HEK293 (cell line): ENCODE results near the gene FCN1.

Experiments
- CTCF ChIA-PET: fragments of 350-600 bp; formaldehyde crosslinking; extraction: SDS; loops from one replicate; lab custom pipeline; 2021; ENCODE audit warnings: antibody characterized with exemption; lab: Yijun Ruan, JAX
- POLR2A ChIA-PET: fragments of 300-600 bp; formaldehyde crosslinking; extraction: SDS; loops from one replicate; lab custom pipeline; 2020; ENCODE audit warnings: antibody characterized with exemption, inconsistent platforms; lab: Yijun Ruan, JAX
- H3K27ac ChIP-seq: fragments of 200-500 bp; sonication (Bioruptor generic); 2 replicates; pipeline ENCODE4 v1.5.1; 2014; ENCODE audit warnings: low read depth, low read length, control low read depth, inconsistent platforms; ENCODE audit errors: extremely low read depth
- H3K36me3 ChIP-seq, 2 experiments: fragments of 200-500 bp in 1 of 2; sonication (Bioruptor generic) in 1 of 2; 1 replicate in 1 of 2; 2 replicates in 1 of 2; pipeline ENCODE4 v1.5.1; 2014 to 2017; ENCODE audit warnings: inconsistent platforms in 2 of 2, low read length in 2 of 2; ENCODE audit not compliant: control insufficient read depth in 2 of 2, insufficient read depth in 1 of 2
- H3K4me1 ChIP-seq: fragments of 200-500 bp; sonication (Bioruptor generic); 2 replicates; pipeline ENCODE4 v1.5.1; 2014; ENCODE audit warnings: mild to moderate bottlenecking, low read length, inconsistent platforms; ENCODE audit not compliant: control insufficient read depth, insufficient read depth
- H3K4me3 ChIP-seq: 2 replicates; pipeline ENCODE4 v1.5.1; 2011; ENCODE audit warnings: low read depth, mild to moderate bottlenecking, control low read depth, low read length, moderate library complexity
- H3K9me3 ChIP-seq: fragments of 200-500 bp; sonication (Bioruptor generic); 2 replicates; pipeline ENCODE4 v1.5.1; 2014; ENCODE audit warnings: low read depth, low read length, inconsistent platforms; ENCODE audit not compliant: control insufficient read depth, insufficient read depth
- ELK4 ChIP-seq: IDR thresholded peaks from 2 replicates; pipeline ENCODE4 v1.6.1; 2011; ENCODE audit warnings: mild to moderate bottlenecking, low read depth, low read length, borderline replicate concordance
- KLF9 ChIP-seq: fragments of 450-650 bp; formaldehyde crosslinking; IDR thresholded peaks from 2 replicates; pipeline ENCODE4 v1.5.1; 2016; ENCODE audit warnings: missing biosample characterization, missing genetic modification characterization, low read depth
- MZF1 ChIP-seq: fragments of 450-650 bp; formaldehyde crosslinking; IDR thresholded peaks from 2 replicates; pipeline ENCODE4 v1.5.1; 2017; ENCODE audit warnings: missing biosample characterization, missing genetic modification characterization, borderline replicate concordance
- WT1 ChIP-seq: fragments of 450-650 bp; formaldehyde crosslinking; IDR thresholded peaks from 2 replicates; pipeline ENCODE4 v1.5.1; 2016; ENCODE audit warnings: missing biosample characterization, missing genetic modification characterization
- YY1 ChIP-seq: fragments of 450-650 bp; formaldehyde crosslinking; IDR thresholded peaks from 2 replicates; pipeline ENCODE4 v1.5.1; 2018; ENCODE audit warnings: missing biosample characterization, missing genetic modification characterization
- ZBTB44 ChIP-seq: fragments of 450-650 bp; IDR thresholded peaks from 2 replicates; pipeline ENCODE4 v1.5.1; 2018; ENCODE audit warnings: missing biosample characterization, mild to moderate bottlenecking, missing genetic modification characterization
- ZNF18 ChIP-seq: fragments of 450-650 bp; formaldehyde crosslinking; IDR thresholded peaks from 2 replicates; pipeline ENCODE4 v1.5.1; 2016; ENCODE audit warnings: missing biosample characterization, missing genetic modification characterization
- ZNF362 ChIP-seq: fragments of 450-650 bp; formaldehyde crosslinking; IDR thresholded peaks from 2 replicates; pipeline ENCODE4 v1.5.1; 2016; ENCODE audit warnings: missing biosample characterization, missing genetic modification characterization
- ZNF501 ChIP-seq: fragments of 450-650 bp; formaldehyde crosslinking; IDR thresholded peaks from 2 replicates; pipeline ENCODE4 v1.5.1; 2016; ENCODE audit warnings: missing biosample characterization, missing genetic modification characterization
- ZNF518A ChIP-seq: fragments of 450-650 bp; formaldehyde crosslinking; conservative IDR thresholded peaks from 2 replicates; pipeline ENCODE4 v1.5.1; 2016; ENCODE audit warnings: low read depth, missing biosample characterization, missing genetic modification characterization
- ZNF530 ChIP-seq: fragments of 450-650 bp; formaldehyde crosslinking; IDR thresholded peaks from 2 replicates; pipeline ENCODE4 v1.5.1; 2016; ENCODE audit warnings: low read depth, missing biosample characterization, missing genetic modification characterization
- ZNF571 ChIP-seq: fragments of 450-650 bp; formaldehyde crosslinking; IDR thresholded peaks from 2 replicates; pipeline ENCODE4 v1.5.0; 2017; ENCODE audit warnings: missing biosample characterization, missing genetic modification characterization
- ZNF585B ChIP-seq: fragments of 450-650 bp; formaldehyde crosslinking; IDR thresholded peaks from 2 replicates; pipeline ENCODE4 v1.5.1; 2016; ENCODE audit warnings: missing biosample characterization, missing genetic modification characterization
- ZNF596 ChIP-seq: fragments of 450-650 bp; IDR thresholded peaks from 2 replicates; pipeline ENCODE4 v1.5.0; 2018; ENCODE audit warnings: missing biosample characterization, mild to moderate bottlenecking, missing genetic modification characterization, moderate library complexity
- ZNF701 ChIP-seq: fragments of 450-650 bp; formaldehyde crosslinking; IDR thresholded peaks from 2 replicates; pipeline ENCODE4 v1.5.1; 2016; ENCODE audit warnings: missing biosample characterization, missing genetic modification characterization
- ZNF704 ChIP-seq: fragments of 450-650 bp; formaldehyde crosslinking; IDR thresholded peaks from 2 replicates; pipeline ENCODE4 v1.5.1; 2016; ENCODE audit warnings: missing biosample characterization, missing genetic modification characterization
- ZNF830 ChIP-seq: fragments of 450-650 bp; IDR thresholded peaks from 2 replicates; pipeline ENCODE4 v1.5.0; 2018; ENCODE audit warnings: missing biosample characterization, missing genetic modification characterization, low read depth, mild to moderate bottlenecking, moderate library complexity
- ZNF837 ChIP-seq: fragments of 450-650 bp; formaldehyde crosslinking; IDR thresholded peaks from 2 replicates; pipeline ENCODE4 v1.5.1; 2016; ENCODE audit warnings: missing biosample characterization, missing genetic modification characterization
- ZSCAN23 ChIP-seq: fragments of 450-650 bp; formaldehyde crosslinking; IDR thresholded peaks from 2 replicates; pipeline ENCODE4 v1.5.1; 2016; ENCODE audit warnings: missing biosample characterization, missing genetic modification characterization

Gene FCN1

GRCh38 chr9:134892820-134893420 is 24.8 kb downstream of the FCN1 start:
- peaks cover 16% of the 10 kb centered on the region for H3K4me1 ChIP-seq
- no peaks in the 10 kb centered on the region for H3K36me3 ChIP-seq
- TF ChIP-seq ZSCAN23 (tag by site-specific recombination) (no peak), KLF9 (no peak), ZNF18 (no peak), ZNF704 (no peak), ELK4 (no peak), ZNF518A (tag by site-specific recombination) (no peak), WT1 (no peak), ZNF530 (tag by site-specific recombination) (no peak), ZNF571 (no peak), YY1 (tag by site-specific recombination) (no peak), ZNF701 (tag by site-specific recombination) (no peak), ZNF837 (tag by site-specific recombination) (no peak), ZNF501 (tag by site-specific recombination) (no peak), ZNF830 (tag by site-specific recombination) (no peak), MZF1 (tag by site-specific recombination) (no peak), ZNF362 (tag by site-specific recombination) (no peak), ZNF585B (tag by site-specific recombination) (no peak), ZBTB44 (tag by site-specific recombination) (no peak), ZNF596 (tag by site-specific recombination) (no peak)
- POLR2A ChIA-PET = no interaction called here
- CTCF ChIA-PET = no interaction called here
- H3K27ac ChIP-seq = no peak overlapping the region
- H3K4me3 ChIP-seq = no peak overlapping the region
- no peaks in the 10 kb centered on the region for H3K9me3 ChIP-seq
